SK-N-SH treated with all-trans-retinoic acid at 6 μM for 48 hours (cell line): ENCODE data around the gene TPK1.

Experiments
- ATAC-seq: fragments of 200-7000 bp; cut with Tn5 transposase; 3 replicates; pipeline ENCODE4 v1.9.1; 2020; ENCODE audit warnings: mild to moderate bottlenecking, moderate library complexity
- ARNTL ChIP-seq: fragments of 450-650 bp; formaldehyde crosslinking; IDR thresholded peaks from 2 replicates; pipeline ENCODE4 v1.5.0; 2020; ENCODE audit warnings: low read depth, mild to moderate bottlenecking, moderate library complexity, borderline replicate concordance
- BACH2 ChIP-seq: fragments of 250-450 bp; sonication (Bioruptor Pico); IDR thresholded peaks from 2 replicates; pipeline ENCODE4 v1.9.0; 2021; ENCODE audit warnings: mild to moderate bottlenecking, borderline replicate concordance
- CSDC2 ChIP-seq: fragments of 250-450 bp; sonication (Bioruptor Pico); IDR thresholded peaks from 2 replicates; pipeline ENCODE4 v1.5.0; 2020; ENCODE audit warnings: mild to moderate bottlenecking, moderate library complexity
- GLIS3 ChIP-seq: fragments of 250-450 bp; sonication (Bioruptor Pico); IDR thresholded peaks from 2 replicates; pipeline ENCODE4 v1.5.0; 2020; ENCODE audit warnings: mild to moderate bottlenecking, moderate library complexity
- ISL1 ChIP-seq: fragments of 250-450 bp; sonication (Bioruptor Pico); IDR thresholded peaks from 2 replicates; pipeline ENCODE4 v2.1.2; 2022; ENCODE audit warnings: mild to moderate bottlenecking, moderate library complexity
- OSR1 ChIP-seq: fragments of 250-450 bp; sonication (Bioruptor Pico); IDR thresholded peaks from 2 replicates; pipeline ENCODE4 v1.8.0; 2022; ENCODE audit warnings: moderate library complexity, mild to moderate bottlenecking, inconsistent platforms
- RARB ChIP-seq: fragments of 250-450 bp; sonication (Bioruptor Pico); IDR thresholded peaks from 2 replicates; pipeline ENCODE4 v1.8.0; 2021; ENCODE audit warnings: mild to moderate bottlenecking, moderate library complexity
- SNAI2 ChIP-seq: fragments of 250-450 bp; sonication (Bioruptor Pico); IDR thresholded peaks from 2 replicates; pipeline ENCODE4 v1.5.0; 2020; ENCODE audit warnings: mild to moderate bottlenecking, moderate library complexity
- TOX ChIP-seq: fragments of 250-450 bp; sonication (Bioruptor Pico); IDR thresholded peaks from 2 replicates; pipeline ENCODE4 v1.8.0; 2021; ENCODE audit warnings: mild to moderate bottlenecking, moderate library complexity, borderline replicate concordance
- ZC3H10 ChIP-seq: fragments of 250-450 bp; sonication (Bioruptor Pico); IDR thresholded peaks from 2 replicates; pipeline ENCODE4 v1.5.1; 2021; ENCODE audit warnings: mild to moderate bottlenecking, moderate library complexity
- ZFP3 ChIP-seq: fragments of 250-450 bp; sonication (Bioruptor Pico); IDR thresholded peaks from 2 replicates; pipeline ENCODE4 v1.5.0; 2020; ENCODE audit warnings: mild to moderate bottlenecking, moderate library complexity
- ZFP30 ChIP-seq: fragments of 450-650 bp; formaldehyde crosslinking; IDR thresholded peaks from 2 replicates; pipeline ENCODE4 v1.5.0; 2022; ENCODE audit warnings: mild to moderate bottlenecking, moderate library complexity
- ZNF565 ChIP-seq: fragments of 450-650 bp; formaldehyde crosslinking; conservative IDR thresholded peaks from 2 replicates; pipeline ENCODE4 v1.5.0; 2020; ENCODE audit warnings: low read depth, mild to moderate bottlenecking, moderate library complexity
- ZNF70 ChIP-seq: fragments of 450-650 bp; formaldehyde crosslinking; IDR thresholded peaks from 2 replicates; pipeline ENCODE4 v1.5.0; 2020; ENCODE audit warnings: mild to moderate bottlenecking, moderate library complexity
- ZNF8 ChIP-seq: fragments of 450-650 bp; formaldehyde crosslinking; IDR thresholded peaks from 2 replicates; pipeline ENCODE4 v1.5.0; 2020; ENCODE audit warnings: mild to moderate bottlenecking, moderate library complexity
- TF ChIP-seq, protein P1 (sequence below): fragments of 250-450 bp; sonication (Bioruptor Pico); IDR thresholded peaks from 2 replicates; pipeline ENCODE4 v1.5.0; 2020; ENCODE audit warnings: mild to moderate bottlenecking, moderate library complexity
- TF ChIP-seq, protein P2 (sequence below): fragments of 250-450 bp; sonication (Bioruptor Pico); IDR thresholded peaks from 2 replicates; pipeline ENCODE4 v1.8.0; 2021; ENCODE audit warnings: low read depth, mild to moderate bottlenecking, moderate library complexity, borderline replicate concordance
- TF ChIP-seq, protein P3 (sequence below): fragments of 250-450 bp; sonication (Bioruptor Pico); IDR thresholded peaks from 2 replicates; pipeline ENCODE4 v1.8.0; 2020; ENCODE audit warnings: mild to moderate bottlenecking, moderate library complexity, borderline replicate concordance
- TF ChIP-seq, protein P4 (sequence below): fragments of 250-450 bp; sonication (Bioruptor Pico); IDR thresholded peaks from 2 replicates; pipeline ENCODE4 v1.5.1; 2020; ENCODE audit warnings: low read depth, mild to moderate bottlenecking, moderate library complexity
- TF ChIP-seq, protein P5 (sequence below): fragments of 250-450 bp; sonication (Bioruptor Pico); IDR thresholded peaks from 2 replicates; pipeline ENCODE4 v1.5.1; 2021; ENCODE audit warnings: mild to moderate bottlenecking, moderate library complexity

The TPK1 gene

DNA sequence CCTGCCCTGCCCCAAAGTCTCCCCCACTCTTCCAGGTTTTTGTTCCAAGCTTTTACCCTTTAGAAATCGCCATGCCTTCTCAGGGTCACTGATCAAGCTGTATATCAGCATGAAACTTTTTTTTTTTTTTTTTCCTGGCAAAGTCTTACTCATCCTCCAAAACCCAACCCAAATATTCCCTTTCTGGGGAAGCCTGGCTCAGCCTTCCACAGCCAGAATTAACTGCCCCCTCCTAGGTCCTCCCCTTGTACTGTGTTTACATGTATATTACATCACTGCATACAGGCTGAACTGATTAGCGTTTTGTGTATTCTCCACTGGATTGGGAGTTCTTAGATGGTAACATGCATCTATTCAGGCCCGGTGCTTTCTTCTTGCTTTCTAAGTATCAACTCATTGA is 427.7 kb downstream of the TPK1 start (continued):
- no peak for TF ChIP-seq OSR1 (CRISPR knock-in tag)
- TF ChIP-seq CSDC2 (CRISPR knock-in tag), result no peak
- no peak for TF ChIP-seq RARB (CRISPR knock-in tag)
- TF ChIP-seq ZFP30 (CRISPR knock-in tag), result no peak
- TF ChIP-seq ZFP3 (CRISPR knock-in tag), result no peak
- TF ChIP-seq BACH2 (CRISPR knock-in tag), result no peak
- no peak for TF ChIP-seq ZNF70 (CRISPR knock-in tag)

DNA sequence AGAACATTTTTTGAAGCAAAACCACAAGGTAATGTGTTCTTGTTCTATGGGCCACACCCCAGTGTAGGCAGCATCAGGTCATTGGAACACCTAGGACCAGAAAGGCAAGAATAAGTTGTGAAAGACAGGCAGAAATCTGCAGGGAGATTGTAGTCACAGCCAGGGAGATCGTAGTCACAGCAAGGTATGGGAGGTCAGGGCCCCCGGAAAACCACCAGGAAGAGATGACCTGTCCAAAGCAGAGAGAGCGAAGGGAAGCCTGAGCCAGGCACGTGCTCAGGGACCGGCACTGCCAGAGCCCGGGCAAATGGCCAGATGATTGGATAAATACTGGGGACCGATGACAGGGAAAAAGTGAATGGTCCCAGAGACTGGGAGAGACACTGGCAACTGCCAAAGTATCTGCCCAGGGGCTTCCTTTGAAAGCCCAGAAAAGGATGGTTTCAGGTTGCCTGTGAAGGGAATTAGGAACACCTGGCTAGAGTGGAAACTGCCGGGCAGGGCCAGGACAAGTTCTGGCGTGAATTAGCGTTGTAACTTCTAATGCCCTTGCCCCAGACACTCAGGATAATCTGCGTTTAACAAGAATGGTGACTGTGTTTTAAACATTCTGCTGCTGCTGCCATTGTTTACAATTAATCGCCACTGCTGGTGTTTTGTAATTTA is 428.5 kb downstream of the TPK1 start:
- TF ChIP-seq, protein P1, sequence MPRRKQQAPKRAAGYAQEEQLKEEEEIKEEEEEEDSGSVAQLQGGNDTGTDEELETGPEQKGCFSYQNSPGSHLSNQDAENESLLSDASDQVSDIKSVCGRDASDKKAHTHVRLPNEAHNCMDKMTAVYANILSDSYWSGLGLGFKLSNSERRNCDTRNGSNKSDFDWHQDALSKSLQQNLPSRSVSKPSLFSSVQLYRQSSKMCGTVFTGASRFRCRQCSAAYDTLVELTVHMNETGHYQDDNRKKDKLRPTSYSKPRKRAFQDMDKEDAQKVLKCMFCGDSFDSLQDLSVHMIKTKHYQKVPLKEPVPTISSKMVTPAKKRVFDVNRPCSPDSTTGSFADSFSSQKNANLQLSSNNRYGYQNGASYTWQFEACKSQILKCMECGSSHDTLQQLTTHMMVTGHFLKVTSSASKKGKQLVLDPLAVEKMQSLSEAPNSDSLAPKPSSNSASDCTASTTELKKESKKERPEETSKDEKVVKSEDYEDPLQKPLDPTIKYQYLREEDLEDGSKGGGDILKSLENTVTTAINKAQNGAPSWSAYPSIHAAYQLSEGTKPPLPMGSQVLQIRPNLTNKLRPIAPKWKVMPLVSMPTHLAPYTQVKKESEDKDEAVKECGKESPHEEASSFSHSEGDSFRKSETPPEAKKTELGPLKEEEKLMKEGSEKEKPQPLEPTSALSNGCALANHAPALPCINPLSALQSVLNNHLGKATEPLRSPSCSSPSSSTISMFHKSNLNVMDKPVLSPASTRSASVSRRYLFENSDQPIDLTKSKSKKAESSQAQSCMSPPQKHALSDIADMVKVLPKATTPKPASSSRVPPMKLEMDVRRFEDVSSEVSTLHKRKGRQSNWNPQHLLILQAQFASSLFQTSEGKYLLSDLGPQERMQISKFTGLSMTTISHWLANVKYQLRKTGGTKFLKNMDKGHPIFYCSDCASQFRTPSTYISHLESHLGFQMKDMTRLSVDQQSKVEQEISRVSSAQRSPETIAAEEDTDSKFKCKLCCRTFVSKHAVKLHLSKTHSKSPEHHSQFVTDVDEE (CRISPR knock-in tag), result no peak
- TF ChIP-seq TOX (CRISPR knock-in tag) (no peak), ZC3H10 (CRISPR knock-in tag) (no peak), ZFP3 (CRISPR knock-in tag) (no peak), ARNTL (no peak), GLIS3 (CRISPR knock-in tag) (no peak), ZNF8 (no peak), RARB (CRISPR knock-in tag) (no peak), CSDC2 (CRISPR knock-in tag) (no peak)
- no peak for ATAC-seq

DNA sequence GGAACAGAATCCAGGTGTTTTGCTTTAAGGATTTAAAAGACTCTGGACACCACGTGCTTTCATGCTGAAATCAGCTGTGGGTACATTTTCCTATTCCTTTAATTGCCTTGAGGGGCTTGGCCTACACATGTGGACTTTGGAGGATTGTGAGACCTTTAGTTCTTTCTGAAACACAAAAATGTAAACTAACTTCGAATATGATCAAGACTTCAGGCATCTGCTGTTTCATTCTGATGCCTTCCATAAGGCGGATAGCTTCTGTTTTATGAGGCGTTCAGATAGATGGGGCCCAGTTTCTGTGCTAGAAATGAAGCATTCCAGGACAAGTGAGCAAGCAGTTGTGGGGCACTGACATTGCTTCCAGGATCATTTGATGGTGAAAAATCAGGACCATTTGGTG is 430.9 kb downstream of the TPK1 start:
- no peak for TF ChIP-seq ZNF70 (CRISPR knock-in tag)
- TF ChIP-seq OSR1 (CRISPR knock-in tag), result no peak
- TF ChIP-seq ZNF565 (CRISPR knock-in tag), result no peak
- TF ChIP-seq, protein P2, sequence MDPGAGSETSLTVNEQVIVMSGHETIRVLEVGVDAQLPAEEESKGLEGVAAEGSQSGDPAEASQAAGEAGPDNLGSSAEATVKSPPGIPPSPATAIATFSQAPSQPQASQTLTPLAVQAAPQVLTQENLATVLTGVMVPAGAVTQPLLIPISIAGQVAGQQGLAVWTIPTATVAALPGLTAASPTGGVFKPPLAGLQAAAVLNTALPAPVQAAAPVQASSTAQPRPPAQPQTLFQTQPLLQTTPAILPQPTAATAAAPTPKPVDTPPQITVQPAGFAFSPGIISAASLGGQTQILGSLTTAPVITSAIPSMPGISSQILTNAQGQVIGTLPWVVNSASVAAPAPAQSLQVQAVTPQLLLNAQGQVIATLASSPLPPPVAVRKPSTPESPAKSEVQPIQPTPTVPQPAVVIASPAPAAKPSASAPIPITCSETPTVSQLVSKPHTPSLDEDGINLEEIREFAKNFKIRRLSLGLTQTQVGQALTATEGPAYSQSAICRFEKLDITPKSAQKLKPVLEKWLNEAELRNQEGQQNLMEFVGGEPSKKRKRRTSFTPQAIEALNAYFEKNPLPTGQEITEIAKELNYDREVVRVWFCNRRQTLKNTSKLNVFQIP (CRISPR knock-in tag), result no peak
- TF ChIP-seq GLIS3 (CRISPR knock-in tag), result no peak
- TF ChIP-seq RARB (CRISPR knock-in tag), result no peak
- TF ChIP-seq ISL1 (CRISPR knock-in tag), result no peak
- no peak for TF ChIP-seq ZC3H10 (CRISPR knock-in tag)
- TF ChIP-seq, protein P3, sequence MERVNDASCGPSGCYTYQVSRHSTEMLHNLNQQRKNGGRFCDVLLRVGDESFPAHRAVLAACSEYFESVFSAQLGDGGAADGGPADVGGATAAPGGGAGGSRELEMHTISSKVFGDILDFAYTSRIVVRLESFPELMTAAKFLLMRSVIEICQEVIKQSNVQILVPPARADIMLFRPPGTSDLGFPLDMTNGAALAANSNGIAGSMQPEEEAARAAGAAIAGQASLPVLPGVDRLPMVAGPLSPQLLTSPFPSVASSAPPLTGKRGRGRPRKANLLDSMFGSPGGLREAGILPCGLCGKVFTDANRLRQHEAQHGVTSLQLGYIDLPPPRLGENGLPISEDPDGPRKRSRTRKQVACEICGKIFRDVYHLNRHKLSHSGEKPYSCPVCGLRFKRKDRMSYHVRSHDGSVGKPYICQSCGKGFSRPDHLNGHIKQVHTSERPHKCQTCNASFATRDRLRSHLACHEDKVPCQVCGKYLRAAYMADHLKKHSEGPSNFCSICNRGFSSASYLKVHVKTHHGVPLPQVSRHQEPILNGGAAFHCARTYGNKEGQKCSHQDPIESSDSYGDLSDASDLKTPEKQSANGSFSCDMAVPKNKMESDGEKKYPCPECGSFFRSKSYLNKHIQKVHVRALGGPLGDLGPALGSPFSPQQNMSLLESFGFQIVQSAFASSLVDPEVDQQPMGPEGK (CRISPR knock-in tag), result no peak
- TF ChIP-seq SNAI2 (CRISPR knock-in tag), result no peak
- no peak for TF ChIP-seq ZNF8
- TF ChIP-seq, protein P4, sequence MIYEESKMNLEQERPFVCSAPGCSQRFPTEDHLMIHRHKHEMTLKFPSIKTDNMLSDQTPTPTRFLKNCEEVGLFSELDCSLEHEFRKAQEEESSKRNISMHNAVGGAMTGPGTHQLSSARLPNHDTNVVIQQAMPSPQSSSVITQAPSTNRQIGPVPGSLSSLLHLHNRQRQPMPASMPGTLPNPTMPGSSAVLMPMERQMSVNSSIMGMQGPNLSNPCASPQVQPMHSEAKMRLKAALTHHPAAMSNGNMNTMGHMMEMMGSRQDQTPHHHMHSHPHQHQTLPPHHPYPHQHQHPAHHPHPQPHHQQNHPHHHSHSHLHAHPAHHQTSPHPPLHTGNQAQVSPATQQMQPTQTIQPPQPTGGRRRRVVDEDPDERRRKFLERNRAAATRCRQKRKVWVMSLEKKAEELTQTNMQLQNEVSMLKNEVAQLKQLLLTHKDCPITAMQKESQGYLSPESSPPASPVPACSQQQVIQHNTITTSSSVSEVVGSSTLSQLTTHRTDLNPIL (CRISPR knock-in tag), result no peak
- TF ChIP-seq, all 23 proteins: peak for 0
- ATAC-seq, result no peak

DNA sequence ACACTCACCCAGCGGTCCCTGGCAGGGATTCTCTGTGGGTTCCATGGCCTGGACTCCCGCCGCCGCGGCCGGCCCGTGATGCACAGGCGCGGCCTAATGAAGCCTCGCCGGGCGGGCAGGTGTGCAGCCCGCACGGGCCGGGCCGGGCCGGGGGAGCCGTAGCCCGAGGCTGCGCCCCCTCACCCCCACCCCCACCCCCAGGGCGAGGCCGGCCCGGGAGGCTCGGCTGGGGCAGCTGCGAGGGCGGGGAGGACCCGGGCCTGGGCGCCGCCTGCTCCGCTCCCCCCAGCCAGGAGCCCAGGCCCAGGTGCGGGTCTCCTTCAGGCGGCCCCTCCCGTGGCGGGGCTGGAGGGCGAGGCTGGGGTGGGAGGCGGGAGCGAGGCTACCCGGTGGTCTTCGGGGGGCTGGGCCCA is 432.2 kb downstream of the TPK1 start, which contains the start of gene NOBOX:
NOBOX (minus strand) TSS at position 45 of the 413 bp plus-strand sequence.
- ATAC-seq, result no peak
- TF ChIP-seq OSR1 (CRISPR knock-in tag) (no peak), ZFP3 (CRISPR knock-in tag) (no peak), TOX (CRISPR knock-in tag) (no peak)
- TF ChIP-seq, protein P4 (CRISPR knock-in tag), result no peak
- TF ChIP-seq, protein P5, sequence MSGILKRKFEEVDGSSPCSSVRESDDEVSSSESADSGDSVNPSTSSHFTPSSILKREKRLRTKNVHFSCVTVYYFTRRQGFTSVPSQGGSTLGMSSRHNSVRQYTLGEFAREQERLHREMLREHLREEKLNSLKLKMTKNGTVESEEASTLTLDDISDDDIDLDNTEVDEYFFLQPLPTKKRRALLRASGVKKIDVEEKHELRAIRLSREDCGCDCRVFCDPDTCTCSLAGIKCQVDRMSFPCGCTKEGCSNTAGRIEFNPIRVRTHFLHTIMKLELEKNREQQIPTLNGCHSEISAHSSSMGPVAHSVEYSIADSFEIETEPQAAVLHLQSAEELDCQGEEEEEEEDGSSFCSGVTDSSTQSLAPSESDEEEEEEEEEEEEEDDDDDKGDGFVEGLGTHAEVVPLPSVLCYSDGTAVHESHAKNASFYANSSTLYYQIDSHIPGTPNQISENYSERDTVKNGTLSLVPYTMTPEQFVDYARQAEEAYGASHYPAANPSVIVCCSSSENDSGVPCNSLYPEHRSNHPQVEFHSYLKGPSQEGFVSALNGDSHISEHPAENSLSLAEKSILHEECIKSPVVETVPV (CRISPR knock-in tag), result no peak
- TF ChIP-seq, protein P1 (CRISPR knock-in tag), result no peak
